Nephron progenitor cell (in vitro differentiated cells): ENCODE data around the gene CST6.

ENCODE experiments used
- DNase-seq: peaks from one replicate; pipeline ENCODE4 v3.0.0; 2021
- H3K27ac Mint-ChIP-seq: 2 replicates; pipeline ENCODE4 v1.8.0; 2021; ENCODE audit warnings: mild to moderate bottlenecking, moderate library complexity, mixed read lengths
- H3K27me3 Mint-ChIP-seq: 2 replicates; pipeline ENCODE4 v1.8.0; 2021; ENCODE audit warnings: mild to moderate bottlenecking, low read depth, mixed read lengths; ENCODE audit not compliant: poor library complexity
- H3K36me3 Mint-ChIP-seq: 2 replicates; pipeline ENCODE4 v1.8.0; 2021; ENCODE audit warnings: low read depth, mixed read lengths
- H3K4me1 Mint-ChIP-seq: 2 replicates; pipeline ENCODE4 v1.8.0; 2021; ENCODE audit warnings: mixed read lengths
- H3K4me3 Mint-ChIP-seq: 2 replicates; pipeline ENCODE4 v1.8.0; 2021; ENCODE audit warnings: mild to moderate bottlenecking, moderate library complexity, mixed read lengths
- H3K9me3 Mint-ChIP-seq: 2 replicates; pipeline ENCODE4 v1.8.0; 2021; ENCODE audit warnings: mild to moderate bottlenecking, moderate library complexity, mixed read lengths
- TF ChIP-seq, protein P1 (sequence below): fragments of 200-600 bp; sonication (generic); IDR thresholded peaks from 2 replicates; pipeline ENCODE4 v1.5.0; 2021; ENCODE audit warnings: antibody characterized with exemption

Gene CST6

DNA sequence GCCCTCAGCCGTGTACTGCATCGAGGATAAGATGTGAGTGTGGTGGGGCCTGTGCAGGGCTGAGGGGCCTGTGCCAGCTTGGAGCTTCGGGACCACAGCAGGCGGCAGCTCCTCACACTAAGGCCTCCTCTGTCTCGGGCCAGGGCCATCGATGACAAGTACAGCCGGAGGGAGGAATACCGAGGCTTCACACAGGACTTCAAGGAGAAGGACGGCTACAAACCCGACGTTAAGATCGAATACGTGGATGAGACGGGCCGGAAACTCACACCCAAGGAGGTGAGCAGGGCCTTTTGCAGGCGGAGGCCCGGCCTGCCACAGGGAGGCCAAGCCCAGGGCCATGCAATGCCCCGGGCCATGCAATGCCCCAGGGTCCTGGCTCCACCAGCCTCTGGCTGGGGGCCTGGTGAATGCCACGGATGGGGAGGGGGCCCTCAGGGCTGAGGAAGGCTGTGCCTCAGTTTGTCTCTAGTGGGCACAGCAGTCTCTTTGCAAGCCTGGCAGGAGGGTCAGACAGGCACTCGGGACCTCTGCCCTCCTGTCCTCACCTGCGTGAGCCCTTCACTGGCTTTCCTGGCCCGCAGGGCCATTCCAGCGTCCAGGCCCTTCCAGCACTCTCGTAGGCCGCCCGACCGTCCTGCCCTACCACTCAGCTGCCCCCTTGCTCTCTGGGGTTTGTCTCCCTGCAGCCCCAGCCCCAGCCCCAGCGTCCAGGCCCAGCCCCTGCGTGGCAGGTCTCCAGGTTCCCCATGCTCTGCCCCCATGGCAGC, 34.0 kb upstream of the CST6 start:
- Mint-ChIP-seq H3K4me1 (no peaks in the 10 kb centered on the region), H3K27ac (no peak overlapping the region), H3K27me3 (no peaks in the 10 kb centered on the region), H3K4me3 (no peak overlapping the region), H3K36me3 (peaks cover 33% of the 10 kb centered on the region), H3K9me3 (no peaks in the 10 kb centered on the region)
- TF ChIP-seq, protein P1, sequence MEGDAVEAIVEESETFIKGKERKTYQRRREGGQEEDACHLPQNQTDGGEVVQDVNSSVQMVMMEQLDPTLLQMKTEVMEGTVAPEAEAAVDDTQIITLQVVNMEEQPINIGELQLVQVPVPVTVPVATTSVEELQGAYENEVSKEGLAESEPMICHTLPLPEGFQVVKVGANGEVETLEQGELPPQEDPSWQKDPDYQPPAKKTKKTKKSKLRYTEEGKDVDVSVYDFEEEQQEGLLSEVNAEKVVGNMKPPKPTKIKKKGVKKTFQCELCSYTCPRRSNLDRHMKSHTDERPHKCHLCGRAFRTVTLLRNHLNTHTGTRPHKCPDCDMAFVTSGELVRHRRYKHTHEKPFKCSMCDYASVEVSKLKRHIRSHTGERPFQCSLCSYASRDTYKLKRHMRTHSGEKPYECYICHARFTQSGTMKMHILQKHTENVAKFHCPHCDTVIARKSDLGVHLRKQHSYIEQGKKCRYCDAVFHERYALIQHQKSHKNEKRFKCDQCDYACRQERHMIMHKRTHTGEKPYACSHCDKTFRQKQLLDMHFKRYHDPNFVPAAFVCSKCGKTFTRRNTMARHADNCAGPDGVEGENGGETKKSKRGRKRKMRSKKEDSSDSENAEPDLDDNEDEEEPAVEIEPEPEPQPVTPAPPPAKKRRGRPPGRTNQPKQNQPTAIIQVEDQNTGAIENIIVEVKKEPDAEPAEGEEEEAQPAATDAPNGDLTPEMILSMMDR: no peak
- no peak for DNase-seq

DNA sequence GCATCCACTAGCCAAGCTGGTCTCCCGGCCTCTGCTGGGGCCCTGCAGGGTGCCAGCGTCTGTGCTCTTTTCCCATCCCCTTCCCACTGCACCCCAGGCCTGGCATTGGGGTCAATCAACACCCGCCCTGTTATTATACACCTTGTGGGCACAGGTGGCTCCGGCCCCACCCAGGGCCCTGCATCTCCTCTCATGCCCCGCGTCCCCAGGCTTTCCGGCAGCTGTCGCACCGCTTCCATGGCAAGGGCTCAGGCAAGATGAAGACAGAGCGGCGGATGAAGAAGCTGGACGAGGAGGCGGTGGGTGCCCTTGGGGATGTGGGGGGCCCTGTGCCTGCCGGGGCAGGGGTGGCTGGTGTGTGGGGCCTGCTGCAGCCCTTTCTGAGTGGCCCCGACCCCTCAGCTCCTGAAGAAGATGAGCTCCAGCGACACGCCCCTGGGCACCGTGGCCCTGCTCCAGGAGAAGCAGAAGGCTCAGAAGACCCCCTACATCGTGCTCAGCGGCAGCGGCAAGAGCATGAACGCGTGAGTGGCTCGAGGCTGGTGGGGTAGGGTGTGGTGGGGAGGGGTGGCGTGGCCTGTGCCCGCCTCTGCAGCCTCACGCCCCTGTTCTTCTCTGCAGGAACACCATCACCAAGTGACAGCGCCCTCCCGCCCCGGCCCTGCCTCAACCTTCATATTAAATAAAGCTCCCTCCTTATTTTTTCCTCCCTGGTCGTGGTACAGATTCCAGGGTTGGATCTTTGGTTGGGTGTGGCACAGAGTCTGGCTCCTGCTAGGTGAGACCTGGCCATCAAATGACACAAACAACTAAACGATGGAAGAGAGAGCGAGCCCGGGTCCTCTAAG, 33.2 kb upstream of the CST6 start:
- Mint-ChIP-seq H3K9me3 (no peaks in the 10 kb centered on the region), H3K27ac (no peak overlapping the region), H3K4me3 (no peak overlapping the region), H3K4me1 (no peaks in the 10 kb centered on the region), H3K36me3 (peaks cover 25% of the 10 kb centered on the region), H3K27me3 (no peaks in the 10 kb centered on the region)
- DNase-seq: no peak
- TF ChIP-seq, protein P1: no peak

DNA sequence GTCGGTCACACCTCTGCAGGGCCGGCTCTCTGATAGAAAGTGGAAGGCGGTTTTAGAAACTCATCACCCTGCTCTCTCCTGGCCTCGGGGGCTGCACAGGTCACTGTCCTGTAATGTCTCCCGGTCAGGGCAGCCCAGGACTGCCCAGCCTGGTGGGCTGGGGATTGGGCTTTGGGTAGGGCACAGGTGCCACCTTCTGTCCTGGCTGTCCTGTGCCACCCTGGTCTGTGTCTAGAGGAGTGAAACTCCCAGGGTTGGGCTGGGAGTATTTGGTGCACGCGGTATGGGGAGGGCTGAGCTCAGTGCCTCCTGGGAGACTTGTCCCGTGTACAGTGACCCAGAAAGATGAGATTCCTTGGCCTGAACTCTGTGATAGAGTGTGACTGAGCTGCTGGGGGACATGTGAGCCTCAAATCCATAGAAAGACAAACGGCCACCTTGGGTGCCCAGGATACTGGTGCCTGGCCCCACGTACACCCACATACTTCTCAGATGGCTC, 32.5 kb upstream of the CST6 start:
- Mint-ChIP-seq H3K9me3 (no peaks in the 10 kb centered on the region), H3K27ac (peak overlapping the region; percentile 66), H3K4me1 (no peaks in the 10 kb centered on the region), H3K4me3 (no peak overlapping the region), H3K27me3 (no peaks in the 10 kb centered on the region), H3K36me3 (peaks cover 22% of the 10 kb centered on the region)
- TF ChIP-seq, protein P1: no peak
- DNase-seq: no peak

DNA sequence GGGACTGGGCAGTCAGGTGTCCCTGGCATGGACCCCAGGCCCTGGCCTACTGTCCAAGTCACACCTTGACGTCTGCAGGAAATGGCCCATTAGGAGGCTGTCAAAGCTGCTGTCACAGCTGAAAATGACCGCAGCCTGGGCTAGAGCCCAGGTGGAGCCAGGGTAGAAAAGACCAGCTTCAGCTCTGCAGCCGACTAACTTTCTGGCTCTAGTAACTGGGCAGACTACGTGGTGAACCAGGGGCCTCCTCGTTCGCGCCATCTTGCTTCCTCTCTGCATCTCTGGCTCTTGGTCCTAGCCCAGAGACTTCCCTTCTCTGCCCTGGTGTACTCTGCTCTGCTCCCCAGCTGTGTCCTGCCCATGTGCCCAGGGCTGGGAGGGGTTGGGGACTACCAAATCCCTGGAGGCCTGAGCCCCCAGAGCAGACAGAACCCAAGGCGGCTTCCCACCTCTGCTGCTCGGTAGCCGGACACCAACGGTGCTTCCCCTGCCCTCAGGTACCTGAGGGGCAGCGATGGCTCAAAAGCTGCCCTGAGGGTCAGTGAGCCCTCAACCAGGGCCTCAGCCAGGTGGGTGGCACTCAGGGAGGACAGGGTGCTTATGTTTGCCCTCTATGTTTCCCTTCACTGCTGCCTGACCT, 30.6 kb upstream of the CST6 start:
- Mint-ChIP-seq H3K27ac (no peak overlapping the region), H3K27me3 (no peaks in the 10 kb centered on the region), H3K4me1 (no peaks in the 10 kb centered on the region), H3K36me3 (peaks cover 13% of the 10 kb centered on the region), H3K4me3 (no peak overlapping the region), H3K9me3 (no peaks in the 10 kb centered on the region)
- TF ChIP-seq, protein P1: no peak
- DNase-seq: no peak

DNA sequence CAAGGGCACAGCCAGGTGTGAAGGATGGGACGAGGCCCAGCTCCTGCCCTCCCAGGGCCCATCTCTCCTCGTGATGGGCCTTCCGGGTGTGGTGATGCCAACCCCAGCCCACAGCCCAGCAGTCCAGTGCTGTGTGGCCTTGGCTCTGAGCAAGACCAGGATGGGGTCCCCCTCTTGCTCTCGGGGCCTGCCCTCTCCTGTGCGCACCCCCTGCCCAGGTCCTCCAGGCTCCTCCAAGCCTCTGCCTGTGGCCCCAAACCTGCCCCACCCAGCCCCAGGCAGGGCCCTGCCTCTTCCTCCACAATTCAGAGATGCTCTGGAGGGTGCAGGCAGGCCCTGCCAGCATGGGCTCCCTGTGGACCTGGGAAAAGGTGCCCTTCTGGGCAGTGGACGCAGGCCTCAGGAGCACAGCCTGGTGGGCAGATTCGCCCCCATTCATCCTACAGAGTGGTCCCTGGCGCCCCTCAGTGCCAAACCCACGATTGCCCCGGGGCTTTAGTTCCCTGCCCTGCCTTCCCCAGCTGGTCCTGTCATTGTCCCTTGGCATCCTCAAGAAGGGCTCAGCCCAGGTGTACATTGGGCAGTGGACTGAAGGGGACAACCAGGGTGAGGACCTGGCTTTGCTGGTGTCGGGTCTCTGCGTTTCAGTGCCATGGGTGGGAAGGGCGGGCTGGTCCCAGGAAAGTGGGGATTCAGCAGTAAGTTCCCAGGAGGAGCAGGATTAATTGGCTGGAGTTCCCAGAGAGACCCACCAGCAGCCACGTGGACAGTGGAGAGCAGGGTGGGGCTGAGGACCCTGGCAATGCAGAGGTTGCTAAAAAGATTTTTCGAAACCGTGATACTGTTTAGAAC, 29.6 kb upstream of the CST6 start:
- Mint-ChIP-seq H3K9me3 (no peaks in the 10 kb centered on the region), H3K4me1 (no peaks in the 10 kb centered on the region), H3K4me3 (no peak overlapping the region), H3K27ac (no peak overlapping the region), H3K36me3 (peaks cover 11% of the 10 kb centered on the region), H3K27me3 (no peaks in the 10 kb centered on the region)
- no peak for DNase-seq
- TF ChIP-seq, protein P1: no peak
